ENCODE results near the gene FBXO34.
"Not testable (repeated sequence)": the region's sequence is repeated elsewhere in the genome, so short reads cannot be mapped to it uniquely, and the experiment has no call there.

FBXO34 gene

DNA sequence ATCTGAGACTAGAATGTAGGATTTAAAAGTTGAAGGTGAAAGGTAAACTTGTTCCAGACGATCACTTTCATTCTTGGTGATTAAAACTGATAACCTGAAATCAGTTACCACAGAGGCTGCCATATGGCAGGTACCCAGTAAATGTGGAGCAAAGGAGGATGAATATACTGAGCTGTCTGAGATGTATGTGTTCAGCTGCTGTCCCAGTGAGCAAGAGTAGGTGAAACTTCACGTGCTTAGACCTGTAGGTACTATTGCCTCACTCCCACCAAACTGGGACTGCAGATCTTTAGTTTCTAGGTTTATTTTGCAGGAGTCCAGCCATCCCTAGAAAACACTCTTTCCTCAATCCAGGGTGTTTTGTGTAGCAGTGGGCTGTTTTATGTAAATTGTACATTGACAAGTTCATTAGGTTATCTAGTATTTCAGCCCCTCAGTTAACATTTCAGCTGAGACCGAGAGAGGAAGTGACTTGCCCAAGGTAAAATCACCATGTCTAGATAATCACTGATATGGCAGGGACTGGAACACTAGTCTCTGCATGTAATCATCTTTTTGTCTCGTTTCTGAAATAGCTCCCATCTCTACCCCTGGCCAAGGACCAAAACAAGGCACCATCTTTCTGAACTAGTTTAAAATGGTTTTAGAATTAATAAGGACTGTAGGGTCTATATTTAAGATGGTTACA lies 77.7 kb downstream of the FBXO34 start:
- no peak for DNase-seq

DNA sequence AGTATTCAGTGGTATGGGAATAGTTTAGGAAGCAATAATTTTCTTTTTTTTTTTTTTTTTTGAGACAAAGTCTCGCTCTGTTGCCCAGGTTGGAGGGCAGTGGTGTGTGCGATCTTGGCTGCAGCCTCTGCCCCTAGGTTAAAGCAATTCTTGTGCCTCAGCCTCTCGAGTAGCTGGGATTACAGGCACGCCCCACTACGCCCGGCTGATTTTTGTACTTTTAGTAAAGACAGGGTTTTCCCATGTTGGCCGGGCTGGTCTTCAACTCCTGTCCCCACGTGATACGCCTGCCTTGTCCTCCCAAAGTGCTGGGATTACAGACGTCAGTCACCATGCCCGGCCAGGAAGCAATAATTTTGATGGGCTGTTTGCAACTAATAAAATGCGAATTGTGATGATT lies 78.3 kb downstream of the FBXO34 start:
- no peak for DNase-seq

- no peak for DNase-seq
Observed at GRCh38 chr14:55350461-55350860, 79.2 kb downstream of the FBXO34 start.

DNA sequence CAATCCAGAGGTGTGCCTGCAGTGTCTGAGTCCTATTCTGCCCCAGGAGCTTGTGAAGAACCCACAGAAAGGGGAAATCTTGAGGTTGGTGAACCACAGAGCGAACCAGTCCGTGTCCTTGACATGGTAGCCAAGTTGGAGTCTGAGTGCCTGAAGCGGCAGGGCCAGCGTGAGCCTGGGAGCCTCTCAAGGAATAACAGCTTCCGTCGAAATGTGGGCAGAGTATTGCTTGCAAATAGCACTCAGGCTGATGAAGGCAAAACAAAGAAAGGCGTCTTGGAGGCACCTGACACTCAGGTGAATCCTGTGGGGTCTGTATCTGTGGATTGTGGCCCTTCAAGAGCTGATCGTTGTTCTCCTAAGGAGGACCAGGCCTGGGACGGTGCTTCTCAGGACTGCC lies 79.9 kb downstream of the FBXO34 start:
- DNase-seq = no peak

- DNase-seq = no peak
Observed at GRCh38 chr14:55352201-55352600, 81.0 kb downstream of the FBXO34 start.

DNA sequence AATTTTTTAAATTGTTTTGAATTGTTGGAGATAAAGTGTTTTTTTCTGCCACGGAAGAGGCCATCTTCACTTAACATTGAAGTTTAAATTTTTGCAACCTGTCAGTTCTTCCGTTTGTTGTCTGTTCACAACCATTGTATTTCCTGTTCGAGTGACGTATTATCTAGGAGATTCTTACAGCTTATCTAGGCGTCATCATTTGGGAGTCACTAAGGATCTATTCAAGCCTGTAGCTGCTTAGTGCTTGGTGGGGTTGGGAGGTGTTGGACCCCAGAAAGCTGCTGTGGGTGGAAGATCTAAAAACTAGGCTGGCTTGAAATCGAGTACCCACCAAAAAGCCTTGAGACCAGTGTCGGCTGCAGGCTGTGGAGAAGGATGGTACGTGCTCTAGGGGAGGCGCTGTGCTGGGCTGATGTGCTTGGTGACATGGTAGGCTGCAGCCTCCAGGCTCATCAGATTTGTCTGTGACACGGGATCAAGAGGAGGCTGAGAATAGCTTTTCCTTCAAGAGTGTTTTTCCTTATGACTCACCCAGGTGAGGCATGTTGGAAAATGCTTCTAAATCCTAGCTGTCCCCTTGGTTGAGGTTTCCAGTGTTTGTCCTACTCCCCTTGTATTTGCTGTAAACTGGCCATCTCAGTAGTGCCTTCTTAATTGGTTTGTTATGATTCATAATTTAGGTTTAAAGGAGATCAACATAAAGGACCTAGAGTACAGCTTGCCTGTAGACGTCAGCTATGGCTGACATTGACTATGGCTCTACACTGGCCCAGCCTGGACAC lies 82.7 kb downstream of the FBXO34 start:
- DNase-seq = no peak

DNA sequence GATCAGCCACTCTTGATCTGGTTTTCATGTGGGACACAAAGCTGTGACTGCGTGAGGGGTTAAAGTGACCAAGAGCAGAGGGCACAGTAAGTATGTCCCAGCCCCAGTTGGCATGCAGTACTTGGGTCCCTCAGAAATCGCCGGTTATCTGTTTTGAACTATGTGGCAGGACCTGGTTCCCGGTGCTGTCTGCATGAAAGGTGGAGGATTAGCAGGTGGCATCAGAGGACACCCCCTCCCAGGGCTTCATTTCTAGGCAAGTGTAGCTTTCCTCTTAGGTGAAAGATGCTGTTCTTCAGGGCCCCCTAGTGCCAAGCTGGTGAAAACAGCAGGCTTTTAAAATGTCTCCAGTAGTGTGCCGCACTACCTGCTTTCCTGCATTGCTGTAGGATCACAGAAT lies 83.3 kb downstream of the FBXO34 start:
- DNase-seq = peak; percentile 53

DNA sequence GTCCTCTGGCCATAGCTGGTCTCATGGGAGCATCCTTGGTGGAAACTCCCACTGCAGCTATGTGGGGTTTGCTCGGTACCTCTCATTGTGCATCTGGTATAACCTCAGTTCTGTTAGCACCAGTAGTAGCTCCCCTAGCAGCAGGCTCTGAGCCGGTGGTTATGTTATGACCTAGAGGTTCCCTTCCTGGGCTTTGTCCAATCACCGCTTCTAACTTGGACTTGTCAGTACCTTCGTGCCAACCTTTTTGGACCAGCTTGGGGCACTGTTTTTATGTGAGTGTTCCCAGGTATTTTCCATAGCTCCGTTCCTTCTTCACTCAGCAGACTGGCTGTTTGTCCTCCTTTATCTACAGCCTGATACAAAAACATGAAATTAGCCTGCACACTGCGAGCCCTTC lies 84.7 kb downstream of the FBXO34 start:
- DNase-seq = no peak

DNA sequence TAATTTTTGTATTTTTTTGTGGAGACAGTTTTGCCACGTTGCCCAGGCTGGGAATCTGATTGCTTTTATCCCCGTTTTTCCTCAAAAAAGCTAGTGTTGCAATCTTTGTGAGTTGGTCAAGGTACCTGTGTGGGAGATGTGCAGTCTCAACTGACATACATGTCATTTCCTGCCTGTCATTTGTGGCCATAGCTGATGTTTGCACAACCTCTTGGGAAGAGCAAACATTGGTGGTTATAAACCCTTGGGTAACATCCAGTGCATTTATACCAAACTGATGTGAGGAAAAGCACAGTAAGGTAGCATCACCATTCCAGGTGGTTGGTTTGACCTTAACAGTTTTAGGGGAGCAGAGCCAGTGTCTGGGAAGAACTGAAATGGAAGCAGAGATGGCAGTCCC lies 85.7 kb downstream of the FBXO34 start:
- DNase-seq = no peak

- DNase-seq = no peak
Observed at GRCh38 chr14:55359307-55359706, 88.1 kb downstream of the FBXO34 start.

DNA sequence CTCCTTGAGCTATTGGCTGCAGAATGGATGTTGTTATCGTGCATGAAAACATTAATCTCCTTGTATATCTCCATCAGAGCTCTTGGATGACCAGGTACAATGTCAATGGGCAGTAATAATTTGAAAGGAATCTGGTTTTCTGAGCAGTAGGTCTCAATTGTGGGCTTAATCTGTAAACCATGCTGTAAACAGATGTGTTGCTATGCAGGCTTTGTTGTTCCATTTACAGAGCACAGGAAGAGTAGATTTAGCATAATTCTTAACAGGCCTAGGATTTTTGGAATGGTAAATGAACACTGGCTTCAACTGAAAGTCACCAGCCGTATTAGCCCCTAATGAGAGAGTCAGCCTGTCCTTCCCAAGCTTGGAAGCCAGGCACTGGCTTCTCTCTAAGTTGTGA lies 90.0 kb downstream of the FBXO34 start:
- no peak for DNase-seq

- no peak for DNase-seq
Observed at GRCh38 chr14:55366271-55366670, 95.0 kb downstream of the FBXO34 start.

DNA sequence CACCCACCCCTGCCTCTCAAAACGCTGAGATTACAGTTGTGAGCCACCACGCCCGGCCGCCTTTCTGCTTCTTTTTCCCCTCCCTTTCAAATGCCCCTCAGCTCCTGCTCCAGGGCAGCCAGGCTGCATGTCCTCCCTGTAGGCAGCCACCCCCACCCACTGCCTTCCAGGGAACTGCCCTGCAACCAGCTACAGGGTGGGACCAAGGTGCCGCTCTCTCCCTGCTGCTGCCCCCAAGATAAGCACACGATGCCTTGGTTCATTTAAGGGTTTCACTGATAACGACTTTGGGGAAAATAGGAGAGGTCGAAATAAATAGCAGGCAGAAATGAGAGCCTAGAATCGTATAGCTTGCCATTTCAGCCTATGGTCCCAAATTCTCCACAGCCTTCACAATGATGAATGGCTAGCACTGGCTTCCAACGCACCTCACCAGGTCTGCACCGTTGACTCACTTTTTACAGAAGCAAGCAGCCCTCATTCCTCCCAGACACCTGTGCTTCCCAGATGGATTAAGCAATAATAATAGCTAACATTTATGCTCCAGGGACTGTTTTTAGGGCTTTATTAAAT lies 99.7 kb downstream of the FBXO34 start:
- no peak for DNase-seq

DNA sequence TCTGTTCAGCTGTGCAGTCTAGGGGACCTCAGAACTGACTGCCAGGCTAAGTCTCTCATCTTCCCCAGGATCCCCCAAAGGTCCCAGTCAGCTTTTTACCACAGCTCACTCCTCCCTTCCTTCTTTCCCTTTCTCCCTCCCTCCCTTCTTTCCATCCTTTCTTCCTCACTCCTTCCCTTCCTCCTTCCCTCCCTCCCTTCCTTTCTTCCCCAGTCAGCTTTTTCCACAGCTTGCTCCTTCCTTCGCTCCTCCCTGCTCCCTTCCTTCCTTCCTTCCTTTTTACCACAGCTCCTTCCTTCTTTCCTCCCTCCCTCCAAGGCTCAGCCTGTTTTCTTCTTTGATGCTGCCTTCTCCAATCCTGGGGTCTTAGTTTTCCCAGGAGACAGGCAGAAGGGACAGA lies 101.2 kb downstream of the FBXO34 start:
- DNase-seq = no peak

DNA sequence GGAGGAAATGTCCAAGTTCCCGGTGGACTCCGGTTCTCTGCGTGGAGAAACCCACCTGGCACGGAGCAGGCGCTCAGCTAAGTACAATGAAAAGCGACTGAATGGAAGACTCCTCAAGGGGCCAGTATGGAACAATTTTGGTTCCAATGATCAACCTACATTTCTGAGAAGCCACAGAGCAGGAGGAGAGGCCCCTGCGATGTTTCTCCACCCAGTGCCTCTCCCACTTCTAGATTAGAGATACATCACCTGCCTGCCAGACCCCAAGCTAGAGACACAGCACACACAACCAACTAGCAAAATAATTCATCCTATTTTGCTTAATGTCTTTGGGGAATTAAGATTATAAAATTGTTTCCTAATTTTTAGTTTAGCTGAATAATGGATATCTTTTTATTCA lies 101.6 kb downstream of the FBXO34 start:
- DNase-seq = no peak

GRCh38 chr14:55373784-55374705 lies 102.8 kb downstream of the FBXO34 start:
- no peak for DNase-seq

- DNase-seq = no peak
Observed at GRCh38 chr14:55374771-55375170, 103.5 kb downstream of the FBXO34 start.

DNA sequence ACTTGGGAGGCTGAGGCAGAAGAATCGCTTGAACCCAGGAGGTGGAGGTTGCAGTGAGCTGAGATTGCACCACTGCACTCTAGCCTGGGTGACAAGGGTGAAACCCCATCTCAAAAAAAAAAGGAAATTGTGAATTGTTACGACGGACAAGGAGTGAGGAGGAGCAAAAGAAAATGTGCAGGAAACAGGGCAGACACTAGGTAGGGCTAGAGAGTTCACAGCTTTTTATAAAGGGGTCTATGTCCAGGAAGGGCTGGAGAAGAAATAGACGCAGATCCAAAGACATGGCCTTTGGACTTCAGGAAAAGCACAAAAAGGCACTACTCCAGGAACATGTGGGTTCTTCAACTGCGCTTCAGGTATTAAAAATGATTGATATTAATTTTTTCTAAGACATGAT lies 106.0 kb downstream of the FBXO34 start:
- DNase-seq = no peak

- DNase-seq = no peak
Observed at GRCh38 chr14:55381040-55381439, 109.8 kb downstream of the FBXO34 start.

DNA sequence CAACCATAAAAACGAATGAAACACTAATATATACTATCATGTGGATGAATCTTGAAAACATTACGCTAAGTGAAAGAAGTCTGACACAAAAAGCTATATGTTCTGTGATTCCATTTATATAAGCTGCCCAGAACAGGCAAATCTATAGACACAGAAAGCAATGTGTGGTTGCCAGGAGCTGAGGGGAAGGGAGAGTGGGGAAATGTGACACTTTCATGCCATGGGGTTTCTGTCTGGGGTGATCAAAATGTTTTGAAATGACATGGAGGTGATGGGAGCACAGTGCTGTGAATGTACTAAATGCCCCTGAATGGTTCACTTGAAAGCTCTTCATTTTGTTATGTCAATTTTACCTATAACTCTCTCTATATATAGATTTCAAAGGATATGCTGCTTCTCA lies 110.3 kb downstream of the FBXO34 start:
- no peak for DNase-seq

- no peak for DNase-seq
Observed at GRCh38 chr14:55382483-55382882, 111.3 kb downstream of the FBXO34 start.

- DNase-seq = not testable (repeated sequence)
Observed at GRCh38 chr14:55383056-55383466, 111.8 kb downstream of the FBXO34 start.

DNA sequence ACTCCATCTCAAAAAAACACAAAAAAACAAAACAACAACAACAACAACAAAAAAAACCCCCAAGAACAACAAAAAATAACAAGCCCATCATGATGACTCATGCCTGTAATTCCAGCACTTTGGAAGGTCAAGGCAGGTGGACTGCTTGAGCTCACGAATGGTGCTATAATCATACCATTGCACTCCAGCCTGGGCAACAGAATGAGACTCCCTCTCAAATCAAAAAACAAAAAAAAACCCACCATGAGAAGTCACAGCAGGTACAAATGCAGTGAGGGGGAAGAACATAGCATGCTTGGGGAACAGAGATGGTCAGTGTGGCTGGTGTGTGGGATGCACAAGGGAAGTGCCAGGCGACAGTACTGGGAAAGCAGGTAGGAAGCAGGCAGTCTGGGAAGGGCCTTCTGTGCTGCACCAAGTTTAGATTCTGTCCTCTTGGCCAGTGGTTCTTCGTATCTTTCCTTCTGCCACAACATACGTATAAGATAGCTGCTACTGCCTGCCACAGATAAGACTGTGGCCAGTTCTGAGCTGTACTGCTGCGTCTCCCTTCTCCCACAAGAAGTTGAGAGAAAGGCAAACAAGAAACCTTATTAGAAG lies 112.4 kb downstream of the FBXO34 start:
- no peak for DNase-seq

All from activated effector memory CD4-positive, alpha-beta T cell treated with Interleukin-2 at 50 U/mL for 16 hours (primary cell).